ENCODE data around the gene CUX1. TPM values are rescaled to one million over a fixed set of nuclear protein-coding genes. Genes with fewer than 3 reads are reported as not detected.

Gene CUX1
- 21.7 and 22.4 TPM in 2 replicates for total RNA-seq

DNA sequence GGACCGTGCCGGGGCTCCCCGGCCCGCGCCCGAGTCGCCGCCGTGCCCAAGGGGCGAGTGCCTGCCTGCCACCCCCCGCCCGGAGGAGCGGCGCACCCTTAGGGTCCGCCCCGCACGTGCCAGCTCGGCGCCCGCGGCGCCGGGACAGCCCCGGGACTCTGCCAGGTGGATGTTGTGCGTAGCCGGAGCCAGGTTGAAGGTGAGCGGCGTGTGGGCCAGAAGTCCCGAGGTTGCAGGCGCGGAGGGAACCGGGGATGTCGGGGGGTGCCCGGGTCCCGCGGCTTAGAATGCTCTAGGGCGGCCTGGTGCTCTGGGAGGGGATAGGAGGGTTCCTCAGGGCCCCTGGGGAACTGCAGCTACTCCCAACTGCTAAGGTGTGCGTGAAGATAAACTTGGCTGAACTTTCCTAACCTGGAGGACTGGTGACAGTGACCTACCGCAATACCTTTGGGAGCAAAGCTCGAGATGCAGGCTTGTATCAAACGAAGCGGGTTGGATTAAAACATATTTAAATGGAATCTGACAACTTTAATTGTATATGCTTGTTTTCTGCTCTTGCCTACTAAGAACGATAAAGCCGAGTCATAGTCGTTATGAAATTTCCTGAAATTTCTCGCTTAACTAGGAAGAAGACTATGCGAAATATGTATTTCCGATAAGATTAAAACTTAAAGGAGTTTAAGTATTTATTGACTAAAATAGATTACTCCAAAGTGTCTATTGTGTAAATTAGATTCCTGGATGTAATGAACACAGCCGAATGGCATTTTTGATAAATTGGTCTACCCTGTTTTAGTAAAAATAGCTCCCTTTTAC, at the start of gene CUX1:
Gene CUX1 (plus strand): TSS at position 156 of the 816 bp plus-strand sequence. CDS start 14 bp downstream, at position 170.

GRCh38 chr7:102286237-102287110, 469.0 kb downstream of the CUX1 start, which contains the start of gene SH2B2:
Gene SH2B2 (plus strand): TSS chr7:102286868. CDS start chr7:102300551, 13,683 bp downstream.

Other genes starting within 250 kb of the CUX1 start
- gene MYL10, start 188.3 kb upstream of the CUX1 start, total RNA-seq, result not detected in 2 replicates